Fibroblast of lung (primary cell): ENCODE results near the gene ALKBH8. TPM values are rescaled to one million over a fixed set of nuclear protein-coding genes. Genes with fewer than 3 reads are reported as not detected.

ENCODE experiments used
- polyA plus RNA-seq, 2 donors: library from polyadenylated mRNA; depleted of rRNA in 1 of 2; stranded (reverse) in 1 of 2; unstranded in 1 of 2; fragments of >200 nt; gene quantifications; 2 replicates each; pipeline ENCODE4 v1.2.1, GENCODE V29; 2011 to 2012; ENCODE audit warnings: missing spikeins in 1 of 2
- total RNA-seq: library from RNA; depleted of rRNA; stranded (reverse); fragments of >200 nt; gene quantifications from 2 replicates; pipeline ENCODE4 v1.2.1, GENCODE V29; 2014

ALKBH8 gene
- total and polyA plus RNA-seq, 2 donors (not counting 1 experiment from before 2014, with no cell fraction given) = 8.6 to 11.7 TPM

Other genes starting within 250 kb of the ALKBH8 start
- 10.7 and 14.6 TPM in 2 replicates for gene CWF19L2, start 107.9 kb downstream of the ALKBH8 start, total RNA-seq
- 4.6 and 5.1 TPM in 2 replicates for gene CWF19L2, start 107.9 kb downstream of the ALKBH8 start, polyA plus RNA-seq
- gene ELMOD1, start 25.4 kb upstream of the ALKBH8 start, total RNA-seq = under 0.01 and 0.17 TPM in 2 replicates
- gene ELMOD1, start 25.4 kb upstream of the ALKBH8 start, polyA plus RNA-seq = 0.79 and 0.91 TPM in 2 replicates
- not detected in 2 replicates for gene SLN, start 146.3 kb upstream of the ALKBH8 start, total RNA-seq
- not detected in 2 replicates for gene SLN, start 146.3 kb upstream of the ALKBH8 start, polyA plus RNA-seq